T-helper 1 cell treated with Interleukin-12 subunit alpha and Interleukin-12 subunit beta and Interleukin-4 antibody, amounts not matched to agents 30 ng/mL and 1 ng/mL, for 36 hours (primary cell): ENCODE results near the gene ADAMTS1. TPM values are rescaled to one million over a fixed set of nuclear protein-coding genes. Genes with fewer than 3 reads are reported as not detected.
"Not testable (repeated sequence)": the region's sequence is repeated elsewhere in the genome, so short reads cannot be mapped to it uniquely, and the experiment has no call there.

Experiments
- intact Hi-C: fragments of 100-400 bp; cut with micrococcal nuclease; formaldehyde crosslinking; loops from one replicate; pipeline ENCODE4 v1.15.1; 2024
- total RNA-seq: library from RNA; stranded (reverse); gene quantifications from 2 replicates; pipeline ENCODE4 v1.2.3, GENCODE V29; 2022

Gene ADAMTS1
- total RNA-seq, result 7.1 and 7.4 TPM in 2 replicates

- intact Hi-C loops, result loop anchor here (1.0 to 5.0 kb wide), 2 partner anchors 76 to 1492 kb away; no protein-coding TSS in a partner anchor
Measured at GRCh38 chr21:26845066-26845758, at the start of gene ADAMTS1. Gene ADAMTS1 (minus strand): TSS chr21:26845409. CDS start chr21:26844954, 455 bp downstream.

GRCh38 chr21:26892151-26892550 is 46.9 kb upstream of the ADAMTS1 start:
- intact Hi-C loops, result no loop called here

GRCh38 chr21:26888931-26889330 is 43.7 kb upstream of the ADAMTS1 start:
- intact Hi-C loops, result no loop called here

- intact Hi-C loops, result no loop called here
Measured at GRCh38 chr21:26888256-26888655, 43.0 kb upstream of the ADAMTS1 start.

- intact Hi-C loops, result no loop called here
Measured at GRCh38 chr21:26887251-26887650, 42.0 kb upstream of the ADAMTS1 start.

GRCh38 chr21:26884436-26884835 is 39.2 kb upstream of the ADAMTS1 start:
- intact Hi-C loops, result no loop called here

GRCh38 chr21:26883768-26884167 is 38.6 kb upstream of the ADAMTS1 start:
- intact Hi-C loops, result no loop called here

- intact Hi-C loops, result no loop called here
Measured at GRCh38 chr21:26881504-26882228, 36.5 kb upstream of the ADAMTS1 start.

- intact Hi-C loops, result no loop called here
Measured at GRCh38 chr21:26877018-26877417, 31.8 kb upstream of the ADAMTS1 start.

GRCh38 chr21:26874347-26874746 is 29.1 kb upstream of the ADAMTS1 start:
- intact Hi-C loops, result no loop called here

GRCh38 chr21:26865857-26866256 is 20.6 kb upstream of the ADAMTS1 start:
- intact Hi-C loops, result no loop called here

GRCh38 chr21:26856871-26857350 is 11.7 kb upstream of the ADAMTS1 start:
- intact Hi-C loops, result not testable (repeated sequence)

GRCh38 chr21:26854695-26855094 is 9.5 kb upstream of the ADAMTS1 start:
- intact Hi-C loops, result not testable (repeated sequence)

- intact Hi-C loops, result no loop called here
Measured at GRCh38 chr21:26852423-26852822, 7.2 kb upstream of the ADAMTS1 start.

GRCh38 chr21:26851109-26851944 is 6.1 kb upstream of the ADAMTS1 start:
- intact Hi-C loops, result loop anchor here (2.0 kb wide), 1 partner anchor 1199 kb away; no protein-coding TSS in a partner anchor

GRCh38 chr21:26850116-26850643 is 5.0 kb upstream of the ADAMTS1 start:
- intact Hi-C loops, result loop anchor here (1.0 to 2.0 kb wide), 4 partner anchors 851 to 1895 kb away; no protein-coding TSS in a partner anchor

- intact Hi-C loops, result loop anchor here (1.0 to 5.0 kb wide), 8 partner anchors 15 to 1896 kb away; no protein-coding TSS in a partner anchor
Measured at GRCh38 chr21:26849428-26850115, 4.4 kb upstream of the ADAMTS1 start.

GRCh38 chr21:26847921-26848320 is 2.7 kb upstream of the ADAMTS1 start:
- intact Hi-C loops, result loop anchor here (2.0 to 5.0 kb wide), 5 partner anchors 13 to 1669 kb away; no protein-coding TSS in a partner anchor

- intact Hi-C loops, result loop anchor here (2.0 to 5.0 kb wide), 2 partner anchors 40 to 1490 kb away; no protein-coding TSS in a partner anchor
Measured at GRCh38 chr21:26847002-26847401, 1.8 kb upstream of the ADAMTS1 start.
